NT2/D1 (cell line): Measurements from ENCODE around the gene OR1M1.

ENCODE experiments used
- DNase-seq: peaks from one replicate; pipeline ENCODE4 v3.0.0-alpha.2; 2011; ENCODE audit warnings: low read depth, low spot score
- H3K27me3 ChIP-seq: 2 replicates; pipeline ENCODE4 v1.6.0; 2011; ENCODE audit warnings: mild to moderate bottlenecking; ENCODE audit not compliant: insufficient read length, insufficient read depth
- H3K36me3 ChIP-seq: 2 replicates; pipeline ENCODE4 v1.6.1; 2011; ENCODE audit warnings: mild to moderate bottlenecking, low read length, mixed read lengths; ENCODE audit not compliant: insufficient read depth, insufficient read length
- H3K4me1 ChIP-seq: 2 replicates; pipeline ENCODE4 v1.5.1; 2011; ENCODE audit not compliant: insufficient read depth, insufficient read length
- H3K4me3 ChIP-seq: 2 replicates; pipeline ENCODE4 v1.5.1; 2011; ENCODE audit warnings: low read depth; ENCODE audit not compliant: insufficient read length
- H3K9ac ChIP-seq: 2 replicates; pipeline ENCODE4 v1.6.0; 2011; ENCODE audit warnings: low read depth; ENCODE audit not compliant: insufficient read length
- H3K9me3 ChIP-seq: 2 replicates; pipeline ENCODE4 v1.5.1; 2011; ENCODE audit warnings: mild to moderate bottlenecking, low read length; ENCODE audit not compliant: insufficient read depth
- SUZ12 ChIP-seq: IDR thresholded peaks from 2 replicates; pipeline ENCODE4 v1.6.1; 2011; ENCODE audit not compliant: insufficient read length, insufficient read depth; ENCODE audit errors: extremely low read depth
- YY1 ChIP-seq: IDR thresholded peaks from 2 replicates; pipeline ENCODE4 v1.6.1; 2011; ENCODE audit not compliant: insufficient read length, insufficient read depth
- ZNF274 ChIP-seq: IDR thresholded peaks from 2 replicates; pipeline ENCODE4 v1.6.1; 2011; ENCODE audit warnings: mild to moderate bottlenecking, low read depth, low read length

OR1M1 gene

DNA sequence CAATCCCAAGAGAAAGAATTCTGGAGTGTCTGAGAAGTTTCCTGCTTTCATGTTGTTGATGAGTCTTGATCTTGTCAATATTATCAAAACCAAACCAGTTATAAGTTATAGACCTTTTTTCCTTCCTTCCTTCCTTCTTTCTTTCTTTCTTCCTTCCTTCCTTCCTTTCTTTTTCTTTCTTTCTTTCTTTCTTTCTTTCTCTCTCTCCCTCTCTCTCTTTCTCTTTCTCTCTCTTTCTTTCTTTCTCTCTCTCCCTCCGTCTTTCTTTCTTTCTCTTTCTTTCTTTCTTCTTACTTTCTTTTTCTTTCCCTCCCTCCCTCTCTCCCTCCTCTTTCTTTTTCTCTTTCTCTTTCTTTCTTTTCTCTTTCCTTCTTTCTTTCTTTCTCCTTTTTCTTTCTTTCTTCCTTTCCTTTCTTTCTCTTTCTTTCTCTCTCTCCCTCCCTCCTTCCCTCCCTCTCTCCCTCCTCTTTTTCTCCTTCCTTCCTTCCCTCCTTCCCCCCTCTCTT is 40.1 kb downstream of the OR1M1 start, which contains the start of gene OR7G3:
OR7G3 (minus strand) TSS at position 51 of the 506 bp plus-strand sequence; CDS start at position 51, 0 bp downstream.
- no peak within 1 kb of the TSS for H3K9ac ChIP-seq
- no peak within 1 kb of the TSS for H3K4me3 ChIP-seq
- no peaks in the 10 kb centered on the region for H3K27me3 ChIP-seq
- no peaks in the 10 kb centered on the region for H3K9me3 ChIP-seq
- H3K4me1 ChIP-seq = no peaks in the 10 kb centered on the region
- no peaks in the 10 kb centered on the region for H3K36me3 ChIP-seq
- TF ChIP-seq ZNF274 (no peak), YY1 (no peak)
- no peak for DNase-seq

GRCh38 chr19:9128171-9128570 is 41.3 kb downstream of the OR1M1 start:
- no peaks in the 10 kb centered on the region for H3K9me3 ChIP-seq
- H3K4me1 ChIP-seq = no peaks in the 10 kb centered on the region
- H3K27me3 ChIP-seq = no peaks in the 10 kb centered on the region
- no peak overlapping the region for H3K9ac ChIP-seq
- H3K4me3 ChIP-seq = no peak overlapping the region
- no peaks in the 10 kb centered on the region for H3K36me3 ChIP-seq
- TF ChIP-seq YY1 = no peak
- no peak for TF ChIP-seq ZNF274
- no peak for TF ChIP-seq SUZ12
- no peak for DNase-seq

DNA sequence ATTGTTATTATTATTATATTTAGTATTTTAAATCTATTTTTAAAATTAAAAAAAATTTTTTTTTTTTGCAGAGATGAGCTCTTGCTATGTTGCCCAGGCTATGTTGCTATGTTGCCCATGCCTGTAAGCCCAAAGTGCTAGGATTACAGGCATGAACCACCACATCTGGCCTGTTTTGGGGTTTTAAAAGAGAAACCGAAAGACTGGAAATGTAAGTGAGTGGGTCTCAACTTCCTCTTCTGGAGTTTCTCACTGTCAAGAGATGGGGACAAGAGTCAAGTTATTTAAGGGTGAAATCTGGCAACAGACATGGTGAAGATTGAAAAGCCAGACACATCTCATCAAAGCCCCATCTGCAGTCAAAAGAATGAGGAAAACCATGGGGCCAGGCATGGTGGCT is 44.1 kb downstream of the OR1M1 start:
- no peaks in the 10 kb centered on the region for H3K36me3 ChIP-seq
- H3K4me1 ChIP-seq = no peaks in the 10 kb centered on the region
- H3K9me3 ChIP-seq = no peaks in the 10 kb centered on the region
- no peak overlapping the region for H3K9ac ChIP-seq
- TF ChIP-seq YY1 = no peak
- TF ChIP-seq SUZ12 = no peak
- TF ChIP-seq ZNF274 = no peak
- H3K27me3 ChIP-seq = no peaks in the 10 kb centered on the region
- no peak overlapping the region for H3K4me3 ChIP-seq
- DNase-seq = no peak

DNA sequence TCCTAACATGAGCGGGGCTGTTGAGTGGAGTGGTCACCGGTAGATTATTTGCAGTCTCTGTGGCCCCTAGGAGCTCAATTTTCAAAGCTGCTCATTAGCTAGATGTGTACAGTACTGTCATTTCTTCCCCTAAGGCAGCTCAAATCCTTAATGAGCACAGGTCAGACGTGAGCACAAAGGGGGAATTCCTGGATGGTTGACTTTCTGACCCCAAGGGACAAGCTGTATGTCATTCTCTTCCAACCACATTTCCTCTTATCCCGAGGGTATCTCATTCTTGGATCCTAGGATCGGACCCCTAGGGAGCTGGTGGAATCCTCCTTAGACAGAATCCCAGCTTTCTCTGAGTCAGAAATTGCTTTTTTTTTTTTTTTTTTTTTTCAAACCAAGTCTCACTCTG is 45.6 kb downstream of the OR1M1 start:
- TF ChIP-seq YY1 (no peak), SUZ12 (no peak)
- Histone ChIP-seq H3K4me1 (no peaks in the 10 kb centered on the region), H3K27me3 (no peaks in the 10 kb centered on the region), H3K36me3 (no peaks in the 10 kb centered on the region), H3K4me3 (no peak overlapping the region), H3K9ac (no peak overlapping the region), H3K9me3 (no peaks in the 10 kb centered on the region)
- no peak for DNase-seq

- peaks cover 21% of the 10 kb centered on the region for H3K9me3 ChIP-seq
- no peak for DNase-seq
- H3K36me3 ChIP-seq = peaks cover 20% of the 10 kb centered on the region
- peak overlapping the region; percentile 97 for H3K4me3 ChIP-seq
- TF ChIP-seq YY1 = no peak
- TF ChIP-seq ZNF274 = no peak
- TF ChIP-seq SUZ12 = no peak
- H3K4me1 ChIP-seq = no peaks in the 10 kb centered on the region
- H3K27me3 ChIP-seq = no peaks in the 10 kb centered on the region
- peak overlapping the region; percentile 99 for H3K9ac ChIP-seq
Observed at GRCh38 chr19:9139609-9140158, 52.8 kb downstream of the OR1M1 start.

GRCh38 chr19:9140159-9140874 is 53.5 kb downstream of the OR1M1 start, which contains the start of gene ZNF317:
TSS of gene ZNF317 (plus strand) at chr19:9140397. CDS start at chr19:9156017, 15,620 bp downstream.
- peaks cover 26% of the 10 kb centered on the region for H3K36me3 ChIP-seq
- peak within 1 kb of the TSS; percentile 97 for H3K4me3 ChIP-seq
- TF ChIP-seq ZNF274 (no peak), YY1 (peak; percentile 83), SUZ12 (no peak)

GRCh38 chr19:9144920-9145319 is 58.1 kb downstream of the OR1M1 start:
- no peaks in the 10 kb centered on the region for H3K4me1 ChIP-seq
- H3K4me3 ChIP-seq = no peak overlapping the region
- peaks cover 52% of the 10 kb centered on the region for H3K36me3 ChIP-seq
- peaks cover 65% of the 10 kb centered on the region for H3K9me3 ChIP-seq
- TF ChIP-seq SUZ12 (no peak), ZNF274 (no peak), YY1 (no peak)
- no peaks in the 10 kb centered on the region for H3K27me3 ChIP-seq
- DNase-seq = no peak
- H3K9ac ChIP-seq = no peak overlapping the region

More at GRCh38 chr19:9140159-9140874, 53.5 kb downstream of the OR1M1 start, which contains the start of gene ZNF317:
- Histone ChIP-seq H3K27me3 (no peaks in the 10 kb centered on the region), H3K9ac (peak within 1 kb of the TSS; percentile 99), H3K4me1 (no peaks in the 10 kb centered on the region), H3K9me3 (peaks cover 27% of the 10 kb centered on the region)
- peak; percentile 89 for DNase-seq
